Measurements from ENCODE around the gene IDUA.

Gene IDUA

GRCh38 chr4:1017706-1018105 is 30.9 kb downstream of the IDUA start:
- DNase-seq: no peak

- DNase-seq: no peak
These were observed 31.5 kb downstream of the IDUA start for GRCh38 chr4:1018147-1019020.

GRCh38 chr4:1019320-1019719 is 32.5 kb downstream of the IDUA start:
- DNase-seq: no peak

- no peak for DNase-seq
These were observed 33.1 kb downstream of the IDUA start for GRCh38 chr4:1019729-1020470.

- DNase-seq: no peak
These were observed 34.7 kb downstream of the IDUA start for GRCh38 chr4:1021386-1022050.

- no peak for DNase-seq
These were observed 35.4 kb downstream of the IDUA start for GRCh38 chr4:1022051-1022738.

- DNase-seq: no peak
These were observed 35.9 kb downstream of the IDUA start for GRCh38 chr4:1022739-1023066.

GRCh38 chr4:1023075-1023640 is 36.3 kb downstream of the IDUA start:
- DNase-seq: no peak

GRCh38 chr4:1023895-1024740 is 37.3 kb downstream of the IDUA start:
- DNase-seq: no peak

GRCh38 chr4:1024882-1025545 is 38.2 kb downstream of the IDUA start:
- DNase-seq: no peak

- DNase-seq: no peak
These were observed 39.3 kb downstream of the IDUA start for GRCh38 chr4:1026115-1026514.

GRCh38 chr4:1027219-1027914 is 40.5 kb downstream of the IDUA start:
- no peak for DNase-seq

GRCh38 chr4:1027915-1028238 is 41.0 kb downstream of the IDUA start:
- DNase-seq: no peak

- no peak for DNase-seq
These were observed 41.9 kb downstream of the IDUA start for GRCh38 chr4:1028574-1029220.

- DNase-seq: no peak
These were observed 42.7 kb downstream of the IDUA start for GRCh38 chr4:1029529-1029928.

- DNase-seq: no peak
These were observed 43.2 kb downstream of the IDUA start for GRCh38 chr4:1030031-1030430.

GRCh38 chr4:1030559-1030958 is 43.7 kb downstream of the IDUA start:
- no peak for DNase-seq

- no peak for DNase-seq
These were observed 44.5 kb downstream of the IDUA start for GRCh38 chr4:1031346-1031745.

- no peak for DNase-seq
These were observed 45.3 kb downstream of the IDUA start for GRCh38 chr4:1031956-1032795.
